ENCODE measurements around the gene ATAD3A. TPM values are rescaled to one million over a fixed set of nuclear protein-coding genes. Genes with fewer than 3 reads are reported as not detected.
"Not testable (repeated sequence)": the region's sequence is repeated elsewhere in the genome, so short reads cannot be mapped to it uniquely, and the experiment has no call there.

The ATAD3A gene
- total RNA-seq, 1 experiment from 2014 or later = 46.2 TPM

DNA sequence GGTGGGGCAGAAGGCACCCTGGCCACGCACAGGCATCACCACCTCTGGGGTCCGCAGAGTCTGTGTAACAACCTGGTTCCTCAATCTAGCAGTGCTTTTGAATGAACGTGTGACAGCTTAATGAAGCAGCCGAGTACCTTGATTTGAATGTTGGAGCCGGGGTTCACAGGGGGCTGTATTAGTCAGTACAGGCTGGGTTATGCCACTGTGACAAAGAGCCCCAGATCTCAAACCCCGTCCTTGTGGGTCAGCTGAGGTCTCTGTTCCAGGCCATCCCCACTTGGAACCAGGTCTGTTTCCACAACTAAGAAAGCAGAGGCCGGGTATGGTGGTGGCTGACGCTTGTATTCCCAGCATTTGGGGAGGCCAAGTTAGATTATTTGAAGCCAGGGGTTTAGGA is 18.0 kb downstream of the ATAD3A start:
- no peaks in the 10 kb centered on the region for H3K4me1 Mint-ChIP-seq (ENCODE audit: low read depth, unreplicated experiment)
- BruUV-seq (replicated peaks) = no TSS peak
- CTCF ChIA-PET = no interaction called here
- H3K9me3 Mint-ChIP-seq (ENCODE audit: low read depth, unreplicated experiment) = peaks cover 3% of the 10 kb centered on the region
- no peak overlapping the region for H3K4me3 Mint-ChIP-seq (ENCODE audit: low read depth, unreplicated experiment)
- no peak for DNase-seq
- H3K27ac Mint-ChIP-seq (ENCODE audit: unreplicated experiment) = no peak overlapping the region
- intact Hi-C loops (cut with micrococcal nuclease; ENCODE audit: unreplicated experiment) = no loop called here
- no peaks in the 10 kb centered on the region for H3K27me3 Mint-ChIP-seq (ENCODE audit: unreplicated experiment)
- TF ChIP-seq, protein P1, sequence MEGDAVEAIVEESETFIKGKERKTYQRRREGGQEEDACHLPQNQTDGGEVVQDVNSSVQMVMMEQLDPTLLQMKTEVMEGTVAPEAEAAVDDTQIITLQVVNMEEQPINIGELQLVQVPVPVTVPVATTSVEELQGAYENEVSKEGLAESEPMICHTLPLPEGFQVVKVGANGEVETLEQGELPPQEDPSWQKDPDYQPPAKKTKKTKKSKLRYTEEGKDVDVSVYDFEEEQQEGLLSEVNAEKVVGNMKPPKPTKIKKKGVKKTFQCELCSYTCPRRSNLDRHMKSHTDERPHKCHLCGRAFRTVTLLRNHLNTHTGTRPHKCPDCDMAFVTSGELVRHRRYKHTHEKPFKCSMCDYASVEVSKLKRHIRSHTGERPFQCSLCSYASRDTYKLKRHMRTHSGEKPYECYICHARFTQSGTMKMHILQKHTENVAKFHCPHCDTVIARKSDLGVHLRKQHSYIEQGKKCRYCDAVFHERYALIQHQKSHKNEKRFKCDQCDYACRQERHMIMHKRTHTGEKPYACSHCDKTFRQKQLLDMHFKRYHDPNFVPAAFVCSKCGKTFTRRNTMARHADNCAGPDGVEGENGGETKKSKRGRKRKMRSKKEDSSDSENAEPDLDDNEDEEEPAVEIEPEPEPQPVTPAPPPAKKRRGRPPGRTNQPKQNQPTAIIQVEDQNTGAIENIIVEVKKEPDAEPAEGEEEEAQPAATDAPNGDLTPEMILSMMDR (IDR thresholded peaks at IDR 0.05; ENCODE audit: unreplicated experiment) = no peak
- peaks cover 33% of the 10 kb centered on the region for H3K36me3 Mint-ChIP-seq (ENCODE audit: insufficient read depth, unreplicated experiment)

DNA sequence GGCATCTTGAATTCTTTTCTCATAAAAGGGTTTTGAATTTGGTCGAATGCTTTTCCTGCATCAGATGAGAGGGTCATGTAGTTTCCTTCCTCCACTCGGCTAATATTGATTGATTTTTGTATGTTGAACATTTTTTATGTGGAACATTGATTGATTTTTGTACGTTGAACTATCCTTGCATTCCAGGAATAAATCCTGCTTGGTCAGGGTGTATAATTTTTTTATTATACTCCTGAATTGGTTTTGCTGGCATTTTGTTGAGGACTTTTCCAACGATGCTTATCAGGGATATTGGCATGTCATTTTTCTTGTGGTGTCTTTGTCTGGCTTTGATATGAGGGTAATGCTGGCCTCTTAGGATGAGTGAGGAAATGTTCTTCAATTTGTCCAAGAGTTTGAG is 20.0 kb downstream of the ATAD3A start:
- Mint-ChIP-seq H3K27me3 (ENCODE audit: unreplicated experiment) (no peaks in the 10 kb centered on the region), H3K36me3 (ENCODE audit: insufficient read depth, unreplicated experiment) (peaks cover 21% of the 10 kb centered on the region)
- TF ChIP-seq, protein P1 (IDR thresholded peaks at IDR 0.05; ENCODE audit: unreplicated experiment) = no peak

DNA sequence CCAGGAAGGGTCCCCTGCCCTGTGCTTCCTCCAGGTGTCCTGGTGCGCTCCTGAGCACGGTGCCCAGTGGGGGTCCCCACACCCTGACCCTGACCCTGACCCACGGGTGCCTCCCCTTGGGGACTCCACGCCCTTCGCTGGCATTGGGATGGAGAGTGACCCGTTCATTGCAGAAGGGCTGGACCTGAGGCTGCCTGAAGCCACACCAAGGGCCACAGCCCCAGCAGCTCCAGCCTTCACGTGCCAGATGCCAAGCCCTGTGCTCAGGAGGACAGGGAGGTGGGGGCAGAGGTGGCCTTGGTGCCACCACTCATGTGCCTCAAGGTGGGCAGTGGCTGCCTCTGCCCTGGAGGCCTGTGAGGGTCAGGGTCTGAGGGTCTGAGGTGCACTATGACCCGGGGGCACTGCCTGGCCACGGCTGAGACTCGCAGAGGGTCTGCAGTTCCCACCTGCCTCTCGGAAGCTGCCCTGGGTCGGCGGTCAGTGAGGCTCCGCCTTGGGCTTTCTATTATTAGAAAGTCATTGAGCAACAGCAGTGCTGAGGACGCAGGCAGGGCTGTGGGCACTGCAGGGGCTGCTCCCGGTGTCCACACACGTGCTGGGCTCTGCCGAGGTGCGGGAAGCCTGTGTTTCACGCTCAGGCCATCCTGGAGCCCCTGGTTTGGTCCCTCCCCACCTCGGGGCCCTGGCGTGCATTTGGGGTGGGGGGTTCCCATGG is 21.4 kb downstream of the ATAD3A start:
- DNase-seq; intact Hi-C loops (cut with micrococcal nuclease; ENCODE audit: unreplicated experiment); H3K4me1 Mint-ChIP-seq (ENCODE audit: low read depth, unreplicated experiment); CTCF ChIA-PET; H3K27ac Mint-ChIP-seq (ENCODE audit: unreplicated experiment); H3K9me3 Mint-ChIP-seq (ENCODE audit: low read depth, unreplicated experiment); BruUV-seq (replicated peaks); H3K27me3 Mint-ChIP-seq (ENCODE audit: unreplicated experiment); H3K4me3 Mint-ChIP-seq (ENCODE audit: low read depth, unreplicated experiment): not testable (repeated sequence)
- H3K36me3 Mint-ChIP-seq (ENCODE audit: insufficient read depth, unreplicated experiment) = peaks cover 27% of the 10 kb centered on the region

More for the DNA sequence above, 20.0 kb downstream of the ATAD3A start:
- BruUV-seq (replicated peaks) = no TSS peak
- no peak overlapping the region for H3K4me3 Mint-ChIP-seq (ENCODE audit: low read depth, unreplicated experiment)
- DNase-seq = no peak
- H3K27ac Mint-ChIP-seq (ENCODE audit: unreplicated experiment) = no peak overlapping the region
- H3K4me1 Mint-ChIP-seq (ENCODE audit: low read depth, unreplicated experiment) = no peaks in the 10 kb centered on the region
- CTCF ChIA-PET = no interaction called here
- intact Hi-C loops (cut with micrococcal nuclease; ENCODE audit: unreplicated experiment) = no loop called here
- H3K9me3 Mint-ChIP-seq (ENCODE audit: low read depth, unreplicated experiment) = peaks cover 3% of the 10 kb centered on the region

DNA sequence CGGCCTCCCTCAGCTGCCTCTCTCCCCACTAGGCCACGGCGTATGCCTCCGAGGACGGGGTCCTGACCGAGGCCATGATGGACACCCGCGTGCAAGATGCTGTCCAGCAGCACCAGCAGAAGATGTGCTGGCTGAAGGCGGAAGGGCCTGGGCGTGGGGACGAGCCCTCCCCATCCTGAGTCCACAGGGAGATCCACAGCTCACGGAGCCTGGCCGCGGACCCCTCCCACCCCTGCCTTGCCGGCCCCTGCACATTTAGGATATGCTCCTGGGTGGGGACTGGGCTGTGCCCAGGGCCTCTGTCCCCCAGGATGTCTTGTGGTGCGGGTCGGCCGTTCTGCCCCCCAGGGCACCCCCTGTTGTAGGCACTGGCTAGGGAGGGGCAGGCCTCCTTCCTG is 21.9 kb downstream of the ATAD3A start:
- H3K27ac Mint-ChIP-seq (ENCODE audit: unreplicated experiment); CTCF ChIA-PET; H3K9me3 Mint-ChIP-seq (ENCODE audit: low read depth, unreplicated experiment); H3K4me3 Mint-ChIP-seq (ENCODE audit: low read depth, unreplicated experiment); H3K4me1 Mint-ChIP-seq (ENCODE audit: low read depth, unreplicated experiment); BruUV-seq (replicated peaks); H3K27me3 Mint-ChIP-seq (ENCODE audit: unreplicated experiment); intact Hi-C loops (cut with micrococcal nuclease; ENCODE audit: unreplicated experiment); DNase-seq: not testable (repeated sequence)
- H3K36me3 Mint-ChIP-seq (ENCODE audit: insufficient read depth, unreplicated experiment) = peaks cover 33% of the 10 kb centered on the region

DNA sequence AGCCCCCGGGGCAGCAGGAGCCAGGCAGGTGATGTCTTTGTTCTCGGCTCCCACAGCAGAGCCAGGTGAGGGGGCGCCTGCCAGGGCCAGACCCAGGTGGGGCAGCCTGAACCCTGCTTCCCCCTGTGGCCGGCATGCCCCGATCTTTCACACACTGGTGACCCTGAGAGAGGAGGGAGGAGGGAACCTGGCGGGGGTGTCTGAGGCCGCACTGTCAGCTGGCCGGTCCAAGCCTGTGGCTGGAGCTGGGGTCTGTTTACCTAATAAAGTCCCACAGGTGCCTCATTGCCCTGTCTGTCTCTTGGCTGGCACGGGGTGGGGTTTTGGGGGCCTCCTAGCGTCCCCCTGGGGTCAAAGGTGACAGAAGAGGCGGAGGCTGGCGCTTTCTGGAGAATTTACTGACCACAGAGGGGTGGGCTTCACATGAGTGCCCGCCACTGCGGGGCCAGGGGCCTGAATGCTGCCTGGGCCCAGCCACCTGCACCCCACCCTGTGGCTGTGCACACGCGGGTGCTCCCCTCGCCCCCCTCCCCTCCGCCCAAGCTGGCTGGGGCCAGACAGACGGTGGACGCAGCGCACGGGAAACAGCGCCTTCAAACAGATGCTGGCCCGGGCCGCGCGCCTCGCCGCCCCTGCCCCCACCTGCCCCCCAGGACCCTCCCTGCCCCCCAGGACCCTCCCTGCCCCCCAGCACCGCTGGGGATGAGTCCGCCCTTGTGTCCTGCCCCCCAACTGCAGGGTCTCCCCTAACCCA is 22.6 kb downstream of the ATAD3A start:
- TF ChIP-seq, protein P1 (IDR thresholded peaks at IDR 0.05; ENCODE audit: unreplicated experiment) = no peak
- intact Hi-C loops (cut with micrococcal nuclease; ENCODE audit: unreplicated experiment) = no loop called here
- Mint-ChIP-seq H3K4me1 (ENCODE audit: low read depth, unreplicated experiment) (no peaks in the 10 kb centered on the region), H3K4me3 (ENCODE audit: low read depth, unreplicated experiment) (no peak overlapping the region), H3K9me3 (ENCODE audit: low read depth, unreplicated experiment) (peaks cover 3% of the 10 kb centered on the region), H3K36me3 (ENCODE audit: insufficient read depth, unreplicated experiment) (peaks cover 34% of the 10 kb centered on the region), H3K27me3 (ENCODE audit: unreplicated experiment) (no peaks in the 10 kb centered on the region), H3K27ac (ENCODE audit: unreplicated experiment) (no peak overlapping the region)
- no TSS peak for BruUV-seq (replicated peaks)
- CTCF ChIA-PET = no interaction called here
- DNase-seq = no peak
